Body of pancreas (tissue), 4 donors: Measurements from ENCODE around the gene NKX2-1.

ENCODE experiments used
- CTCF ChIP-seq, 7 experiments: fragments of 450-650 bp in 4 of 7; fragments of 200-600 bp in 3 of 7; sonication (generic) in 3 of 7; IDR thresholded peaks; one replicate each; pipeline ENCODE4 v1.5.1; 2016 to 2019; ENCODE audit warnings: antibody characterized with exemption in 7 of 7
- POLR2A ChIP-seq, 3 donors: fragments of 450-650 bp; IDR thresholded peaks; one replicate each; pipeline ENCODE4 v1.6.1; 2016; ENCODE audit warnings: antibody characterized with exemption in 3 of 3, mild to moderate bottlenecking in 2 of 3

- TF ChIP-seq CTCF (IDR thresholded peaks at IDR 0.05): no peak
- TF ChIP-seq POLR2A (IDR thresholded peaks at IDR 0.05): no peak
Observed at GRCh38 chr14:36550899-36551298, 30.9 kb upstream of the NKX2-1 start.
